SK-N-SH treated with all-trans-retinoic acid at 6 μM for 48 hours (cell line): Measurements from ENCODE around the gene RIOX2.

Experiments used
- ATAC-seq: fragments of 200-7000 bp; cut with Tn5 transposase; 3 replicates; pipeline ENCODE4 v1.9.1; 2020; ENCODE audit warnings: mild to moderate bottlenecking, moderate library complexity
- ARNTL ChIP-seq: fragments of 450-650 bp; formaldehyde crosslinking; IDR thresholded peaks from 2 replicates; pipeline ENCODE4 v1.5.0; 2020; ENCODE audit warnings: low read depth, mild to moderate bottlenecking, moderate library complexity, borderline replicate concordance
- BACH2 ChIP-seq: fragments of 250-450 bp; sonication (Bioruptor Pico); IDR thresholded peaks from 2 replicates; pipeline ENCODE4 v1.9.0; 2021; ENCODE audit warnings: mild to moderate bottlenecking, borderline replicate concordance
- CREB5 ChIP-seq: fragments of 250-450 bp; sonication (Bioruptor Pico); IDR thresholded peaks from 2 replicates; pipeline ENCODE4 v1.5.1; 2020; ENCODE audit warnings: low read depth, mild to moderate bottlenecking, moderate library complexity
- CSDC2 ChIP-seq: fragments of 250-450 bp; sonication (Bioruptor Pico); IDR thresholded peaks from 2 replicates; pipeline ENCODE4 v1.5.0; 2020; ENCODE audit warnings: mild to moderate bottlenecking, moderate library complexity
- ESRRG ChIP-seq: fragments of 250-450 bp; sonication (Bioruptor Pico); IDR thresholded peaks from 2 replicates; pipeline ENCODE4 v1.6.1; 2021; ENCODE audit warnings: mild to moderate bottlenecking
- GLIS3 ChIP-seq: fragments of 250-450 bp; sonication (Bioruptor Pico); IDR thresholded peaks from 2 replicates; pipeline ENCODE4 v1.5.0; 2020; ENCODE audit warnings: mild to moderate bottlenecking, moderate library complexity
- ISL1 ChIP-seq: fragments of 250-450 bp; sonication (Bioruptor Pico); IDR thresholded peaks from 2 replicates; pipeline ENCODE4 v2.1.2; 2022; ENCODE audit warnings: mild to moderate bottlenecking, moderate library complexity
- OSR1 ChIP-seq: fragments of 250-450 bp; sonication (Bioruptor Pico); IDR thresholded peaks from 2 replicates; pipeline ENCODE4 v1.8.0; 2022; ENCODE audit warnings: moderate library complexity, mild to moderate bottlenecking, inconsistent platforms
- RARB ChIP-seq: fragments of 250-450 bp; sonication (Bioruptor Pico); IDR thresholded peaks from 2 replicates; pipeline ENCODE4 v1.8.0; 2021; ENCODE audit warnings: mild to moderate bottlenecking, moderate library complexity
- SNAI2 ChIP-seq: fragments of 250-450 bp; sonication (Bioruptor Pico); IDR thresholded peaks from 2 replicates; pipeline ENCODE4 v1.5.0; 2020; ENCODE audit warnings: mild to moderate bottlenecking, moderate library complexity
- TCF4 ChIP-seq: fragments of 250-450 bp; sonication (Bioruptor Pico); IDR thresholded peaks from 2 replicates; pipeline ENCODE4 v1.8.0; 2021; ENCODE audit warnings: mild to moderate bottlenecking, moderate library complexity, borderline replicate concordance
- TOX ChIP-seq: fragments of 250-450 bp; sonication (Bioruptor Pico); IDR thresholded peaks from 2 replicates; pipeline ENCODE4 v1.8.0; 2021; ENCODE audit warnings: mild to moderate bottlenecking, moderate library complexity, borderline replicate concordance
- TSHZ2 ChIP-seq: fragments of 250-450 bp; sonication (Bioruptor Pico); IDR thresholded peaks from 2 replicates; pipeline ENCODE4 v1.5.0; 2020; ENCODE audit warnings: mild to moderate bottlenecking, moderate library complexity
- ZC3H10 ChIP-seq: fragments of 250-450 bp; sonication (Bioruptor Pico); IDR thresholded peaks from 2 replicates; pipeline ENCODE4 v1.5.1; 2021; ENCODE audit warnings: mild to moderate bottlenecking, moderate library complexity
- ZFP3 ChIP-seq: fragments of 250-450 bp; sonication (Bioruptor Pico); IDR thresholded peaks from 2 replicates; pipeline ENCODE4 v1.5.0; 2020; ENCODE audit warnings: mild to moderate bottlenecking, moderate library complexity
- ZFP30 ChIP-seq: fragments of 450-650 bp; formaldehyde crosslinking; IDR thresholded peaks from 2 replicates; pipeline ENCODE4 v1.5.0; 2022; ENCODE audit warnings: mild to moderate bottlenecking, moderate library complexity
- ZNF565 ChIP-seq: fragments of 450-650 bp; formaldehyde crosslinking; conservative IDR thresholded peaks from 2 replicates; pipeline ENCODE4 v1.5.0; 2020; ENCODE audit warnings: low read depth, mild to moderate bottlenecking, moderate library complexity
- ZNF8 ChIP-seq: fragments of 450-650 bp; formaldehyde crosslinking; IDR thresholded peaks from 2 replicates; pipeline ENCODE4 v1.5.0; 2020; ENCODE audit warnings: mild to moderate bottlenecking, moderate library complexity
- TF ChIP-seq, protein P1 (sequence below): fragments of 250-450 bp; sonication (Bioruptor Pico); IDR thresholded peaks from 2 replicates; pipeline ENCODE4 v1.8.0; 2021; ENCODE audit warnings: low read depth, mild to moderate bottlenecking, moderate library complexity, borderline replicate concordance
- TF ChIP-seq, protein P2 (sequence below): fragments of 250-450 bp; sonication (Bioruptor Pico); IDR thresholded peaks from 2 replicates; pipeline ENCODE4 v1.8.0; 2020; ENCODE audit warnings: mild to moderate bottlenecking, moderate library complexity, borderline replicate concordance
- TF ChIP-seq, protein P3 (sequence below): fragments of 250-450 bp; sonication (Bioruptor Pico); IDR thresholded peaks from 2 replicates; pipeline ENCODE4 v1.5.1; 2021; ENCODE audit warnings: mild to moderate bottlenecking, moderate library complexity

The RIOX2 gene

DNA sequence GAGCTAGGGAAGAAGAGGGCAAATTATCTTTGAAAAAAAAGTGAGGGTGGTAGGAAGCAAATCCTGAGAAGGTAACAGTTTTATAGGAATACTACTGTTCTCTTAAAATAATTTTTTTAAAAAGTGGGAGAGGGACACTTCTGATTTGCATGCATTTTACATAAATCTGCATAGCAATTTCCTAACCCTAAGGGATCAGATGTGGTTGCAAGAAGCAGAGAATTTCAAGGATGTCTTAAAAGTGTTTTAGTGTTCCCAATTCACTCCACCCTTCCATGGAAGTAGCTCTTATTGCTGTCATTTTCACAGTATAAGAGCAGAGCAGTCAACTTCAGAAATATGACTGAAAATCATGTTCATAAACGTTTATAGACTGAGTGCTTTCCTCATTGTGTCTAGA, 27.8 kb upstream of the RIOX2 start:
- ATAC-seq: no peak
- TF ChIP-seq, protein P1, sequence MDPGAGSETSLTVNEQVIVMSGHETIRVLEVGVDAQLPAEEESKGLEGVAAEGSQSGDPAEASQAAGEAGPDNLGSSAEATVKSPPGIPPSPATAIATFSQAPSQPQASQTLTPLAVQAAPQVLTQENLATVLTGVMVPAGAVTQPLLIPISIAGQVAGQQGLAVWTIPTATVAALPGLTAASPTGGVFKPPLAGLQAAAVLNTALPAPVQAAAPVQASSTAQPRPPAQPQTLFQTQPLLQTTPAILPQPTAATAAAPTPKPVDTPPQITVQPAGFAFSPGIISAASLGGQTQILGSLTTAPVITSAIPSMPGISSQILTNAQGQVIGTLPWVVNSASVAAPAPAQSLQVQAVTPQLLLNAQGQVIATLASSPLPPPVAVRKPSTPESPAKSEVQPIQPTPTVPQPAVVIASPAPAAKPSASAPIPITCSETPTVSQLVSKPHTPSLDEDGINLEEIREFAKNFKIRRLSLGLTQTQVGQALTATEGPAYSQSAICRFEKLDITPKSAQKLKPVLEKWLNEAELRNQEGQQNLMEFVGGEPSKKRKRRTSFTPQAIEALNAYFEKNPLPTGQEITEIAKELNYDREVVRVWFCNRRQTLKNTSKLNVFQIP (CRISPR knock-in tag): no peak
- TF ChIP-seq, protein P2, sequence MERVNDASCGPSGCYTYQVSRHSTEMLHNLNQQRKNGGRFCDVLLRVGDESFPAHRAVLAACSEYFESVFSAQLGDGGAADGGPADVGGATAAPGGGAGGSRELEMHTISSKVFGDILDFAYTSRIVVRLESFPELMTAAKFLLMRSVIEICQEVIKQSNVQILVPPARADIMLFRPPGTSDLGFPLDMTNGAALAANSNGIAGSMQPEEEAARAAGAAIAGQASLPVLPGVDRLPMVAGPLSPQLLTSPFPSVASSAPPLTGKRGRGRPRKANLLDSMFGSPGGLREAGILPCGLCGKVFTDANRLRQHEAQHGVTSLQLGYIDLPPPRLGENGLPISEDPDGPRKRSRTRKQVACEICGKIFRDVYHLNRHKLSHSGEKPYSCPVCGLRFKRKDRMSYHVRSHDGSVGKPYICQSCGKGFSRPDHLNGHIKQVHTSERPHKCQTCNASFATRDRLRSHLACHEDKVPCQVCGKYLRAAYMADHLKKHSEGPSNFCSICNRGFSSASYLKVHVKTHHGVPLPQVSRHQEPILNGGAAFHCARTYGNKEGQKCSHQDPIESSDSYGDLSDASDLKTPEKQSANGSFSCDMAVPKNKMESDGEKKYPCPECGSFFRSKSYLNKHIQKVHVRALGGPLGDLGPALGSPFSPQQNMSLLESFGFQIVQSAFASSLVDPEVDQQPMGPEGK (CRISPR knock-in tag): no peak
- no peak for TF ChIP-seq ZC3H10 (CRISPR knock-in tag)
- TF ChIP-seq BACH2 (CRISPR knock-in tag): no peak
- TF ChIP-seq GLIS3: no peak
- TF ChIP-seq ISL1 (CRISPR knock-in tag): no peak
- no peak for TF ChIP-seq CREB5 (CRISPR knock-in tag)
- no peak for TF ChIP-seq ZFP3 (CRISPR knock-in tag)
- no peak for TF ChIP-seq OSR1 (CRISPR knock-in tag)
- no peak for TF ChIP-seq ZFP30 (CRISPR knock-in tag)
- TF ChIP-seq CSDC2 (CRISPR knock-in tag): no peak
- TF ChIP-seq, protein P3, sequence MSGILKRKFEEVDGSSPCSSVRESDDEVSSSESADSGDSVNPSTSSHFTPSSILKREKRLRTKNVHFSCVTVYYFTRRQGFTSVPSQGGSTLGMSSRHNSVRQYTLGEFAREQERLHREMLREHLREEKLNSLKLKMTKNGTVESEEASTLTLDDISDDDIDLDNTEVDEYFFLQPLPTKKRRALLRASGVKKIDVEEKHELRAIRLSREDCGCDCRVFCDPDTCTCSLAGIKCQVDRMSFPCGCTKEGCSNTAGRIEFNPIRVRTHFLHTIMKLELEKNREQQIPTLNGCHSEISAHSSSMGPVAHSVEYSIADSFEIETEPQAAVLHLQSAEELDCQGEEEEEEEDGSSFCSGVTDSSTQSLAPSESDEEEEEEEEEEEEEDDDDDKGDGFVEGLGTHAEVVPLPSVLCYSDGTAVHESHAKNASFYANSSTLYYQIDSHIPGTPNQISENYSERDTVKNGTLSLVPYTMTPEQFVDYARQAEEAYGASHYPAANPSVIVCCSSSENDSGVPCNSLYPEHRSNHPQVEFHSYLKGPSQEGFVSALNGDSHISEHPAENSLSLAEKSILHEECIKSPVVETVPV (CRISPR knock-in tag): no peak
- no peak for TF ChIP-seq TCF4 (CRISPR knock-in tag)
- no peak for TF ChIP-seq ESRRG (CRISPR knock-in tag)
- TF ChIP-seq, all 23 proteins: peak for 0

DNA sequence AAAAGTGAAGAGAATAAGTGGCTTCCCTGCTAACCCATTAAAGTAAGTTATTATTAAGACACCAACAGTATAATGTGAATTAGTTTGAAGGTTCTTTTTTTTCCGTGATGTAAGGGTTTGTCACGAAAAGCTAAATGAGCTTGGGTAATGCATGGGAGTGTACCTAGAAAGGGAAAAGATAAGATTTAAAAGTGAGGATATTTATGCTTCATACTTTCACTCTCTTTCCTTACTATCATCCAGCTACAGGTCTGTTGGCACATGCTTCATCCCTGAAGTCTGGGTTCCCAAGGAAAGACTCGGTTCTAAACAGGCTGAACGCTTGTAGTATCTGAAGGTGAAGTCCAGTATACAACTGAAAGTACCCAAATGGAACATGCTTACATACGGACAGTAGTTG, 26.9 kb upstream of the RIOX2 start:
- ATAC-seq: no peak
- no peak for TF ChIP-seq ESRRG (CRISPR knock-in tag)
- TF ChIP-seq, protein P3 (CRISPR knock-in tag): no peak
- no peak for TF ChIP-seq ZC3H10 (CRISPR knock-in tag)
- TF ChIP-seq ZNF565: no peak
- TF ChIP-seq ZNF8 (CRISPR knock-in tag): no peak
- TF ChIP-seq ISL1 (CRISPR knock-in tag): no peak

GRCh38 chr3:97996988-97997387, 24.8 kb upstream of the RIOX2 start:
- TF ChIP-seq ESRRG (CRISPR knock-in tag) (no peak), TSHZ2 (no peak), TOX (CRISPR knock-in tag) (no peak), SNAI2 (no peak), ZC3H10 (CRISPR knock-in tag) (no peak), RARB (CRISPR knock-in tag) (no peak), OSR1 (CRISPR knock-in tag) (no peak), GLIS3 (no peak), CREB5 (CRISPR knock-in tag) (no peak), CSDC2 (CRISPR knock-in tag) (no peak), ISL1 (CRISPR knock-in tag) (no peak), ARNTL (no peak), ZFP30 (CRISPR knock-in tag) (no peak), BACH2 (CRISPR knock-in tag) (no peak), ZNF8 (CRISPR knock-in tag) (no peak)
- TF ChIP-seq, protein P1 (CRISPR knock-in tag): no peak
- TF ChIP-seq, protein P3 (CRISPR knock-in tag): no peak
- no peak for ATAC-seq
